GM21390 (cell line): ENCODE results near the gene KDM8.

Experiments used
- ATAC-seq: cut with Tn5 transposase; IDR thresholded peaks from one replicate; pipeline ENCODE4 v1.9.1; 2021; ENCODE audit not compliant: unreplicated experiment

Gene KDM8

GRCh38 chr16:27214084-27214961 lies 11.0 kb downstream of the KDM8 start:
- no peak for ATAC-seq

- ATAC-seq, result no peak
Observed at GRCh38 chr16:27215660-27216059, 12.3 kb downstream of the KDM8 start.

- ATAC-seq, result no peak
Observed at GRCh38 chr16:27216297-27216885, 13.1 kb downstream of the KDM8 start.

- ATAC-seq, result no peak
Observed at GRCh38 chr16:27217256-27217655, 13.9 kb downstream of the KDM8 start.

GRCh38 chr16:27218756-27219155 lies 15.4 kb downstream of the KDM8 start:
- ATAC-seq, result no peak

GRCh38 chr16:27219161-27219560 lies 15.8 kb downstream of the KDM8 start:
- no peak for ATAC-seq

GRCh38 chr16:27220120-27220519 lies 16.8 kb downstream of the KDM8 start:
- no peak for ATAC-seq

- ATAC-seq, result no peak
Observed at GRCh38 chr16:27220527-27220926, 17.2 kb downstream of the KDM8 start.

- ATAC-seq, result no peak
Observed at GRCh38 chr16:27220991-27221390, 17.7 kb downstream of the KDM8 start.

GRCh38 chr16:27221576-27222248 lies 18.4 kb downstream of the KDM8 start:
- ATAC-seq, result no peak

- ATAC-seq, result no peak
Observed at GRCh38 chr16:27222249-27223225, 19.2 kb downstream of the KDM8 start.

GRCh38 chr16:27223226-27223610 lies 19.9 kb downstream of the KDM8 start:
- ATAC-seq, result no peak

GRCh38 chr16:27223701-27224100 lies 20.4 kb downstream of the KDM8 start:
- no peak for ATAC-seq

GRCh38 chr16:27224271-27224737 lies 21.0 kb downstream of the KDM8 start:
- ATAC-seq, result no peak

- ATAC-seq, result no peak
Observed at GRCh38 chr16:27224741-27225300, 21.5 kb downstream of the KDM8 start.

- ATAC-seq, result no peak
Observed at GRCh38 chr16:27225536-27226360, 22.4 kb downstream of the KDM8 start.

GRCh38 chr16:27226476-27226875 lies 23.1 kb downstream of the KDM8 start:
- ATAC-seq, result no peak

GRCh38 chr16:27226976-27227705 lies 23.8 kb downstream of the KDM8 start:
- ATAC-seq, result no peak

GRCh38 chr16:27228045-27228444 lies 24.7 kb downstream of the KDM8 start:
- ATAC-seq, result no peak
